Testis (tissue), 3 donors: ENCODE results near the gene NAV3. TPM values are rescaled to one million over a fixed set of nuclear protein-coding genes. Genes with fewer than 3 reads are reported as not detected.
"Not testable (repeated sequence)": the region's sequence is repeated elsewhere in the genome, so short reads cannot be mapped to it uniquely, and the experiment has no call there.

ENCODE experiments used
- DNase-seq: peaks from one replicate; pipeline ENCODE4 v3.0.0-alpha.2; 2019
- H3K27ac ChIP-seq, 2 donors: fragments of 200-600 bp; sonication (generic); one replicate each; pipeline ENCODE4 v1.5.1; 2019
- H3K27me3 ChIP-seq: fragments of 200-600 bp; sonication (generic); one replicate; pipeline ENCODE4 v1.5.1; 2019
- H3K36me3 ChIP-seq: fragments of 200-600 bp; sonication (generic); one replicate; pipeline ENCODE4 v1.5.1; 2017; ENCODE audit warnings: low read depth; ENCODE audit errors: missing control alignments
- H3K4me1 ChIP-seq: fragments of 200-600 bp; sonication (generic); one replicate; pipeline ENCODE4 v1.5.1; 2019
- H3K4me3 ChIP-seq, 2 donors: fragments of 200-600 bp; sonication (generic); one replicate each; pipeline ENCODE4 v1.5.1; 2017 to 2019
- H3K9me3 ChIP-seq: fragments of 200-600 bp; sonication (generic); one replicate; pipeline ENCODE4 v1.5.1; 2017
- POLR2A ChIP-seq: fragments of 450-650 bp; IDR thresholded peaks from one replicate; pipeline ENCODE4 v1.6.1; 2017; ENCODE audit warnings: antibody characterized with exemption, mild to moderate bottlenecking, moderate library complexity
- WGBS, 2 donors: methylation state at CpG; one replicate each; pipeline ENCODE4 v1.1.5; 2018; 5-methylcytosine and 5-hydroxymethylcytosine counted together
- intact Hi-C: fragments of 100-400 bp; cut with DNase I; formaldehyde crosslinking; loops from one replicate; pipeline ENCODE4 v1.15.1; 2023; ENCODE audit warnings: low total_unique reads
- polyA plus RNA-seq: library from polyadenylated mRNA; stranded (reverse); fragments of 350-450 nt; fragmentation: Illumina TruSeq; extraction: RNeasy Lipid Tissue Mini Kit (QIAGEN cat#74804); gene quantifications from one replicate; pipeline ENCODE4 v1.2.3, GENCODE V29; 2014; ENCODE audit warnings: low read depth, low replicate concordance; ENCODE audit not compliant: insufficient read depth
- total RNA-seq, 2 donors: library from RNA; depleted of rRNA; stranded (reverse); fragments of >200 nt; gene quantifications; one replicate each; pipeline ENCODE4 v1.2.3, GENCODE V29; 2016
- TF ChIP-seq, protein P1 (sequence below), 3 experiments: fragments of 450-650 bp in 2 of 3; fragments of 200-600 bp in 1 of 3; sonication (generic) in 1 of 3; IDR thresholded peaks; one replicate each; pipeline ENCODE4 v1.5.1; 2016 to 2019; ENCODE audit warnings: antibody characterized with exemption in 3 of 3, mild to moderate bottlenecking in 2 of 3, moderate library complexity in 1 of 3

NAV3 gene
- total and polyA plus RNA-seq, 3 donors from 2014 or later = 6.4 to 21.9 (median 20.0) TPM

DNA sequence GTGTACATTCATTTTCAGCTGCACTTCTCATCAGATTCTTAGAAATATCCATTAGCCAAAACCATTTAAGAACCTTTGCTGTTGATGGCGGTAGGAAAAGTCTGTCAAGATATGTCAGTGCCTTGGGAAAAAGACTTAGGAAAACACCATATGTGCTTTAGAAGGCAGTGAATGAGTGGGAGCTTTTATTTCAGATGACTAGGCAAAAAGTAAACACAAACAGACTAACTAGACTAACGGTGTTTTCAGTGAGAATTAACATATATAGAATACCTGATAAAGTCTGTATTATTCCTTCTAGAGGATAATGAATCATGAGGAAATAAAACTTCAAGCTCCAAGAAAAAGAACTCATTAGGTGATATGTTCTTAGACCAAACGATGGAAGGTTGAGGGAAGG is 418.9 kb downstream of the NAV3 start:
- TF ChIP-seq POLR2A = no peak
- TF ChIP-seq, protein P1, sequence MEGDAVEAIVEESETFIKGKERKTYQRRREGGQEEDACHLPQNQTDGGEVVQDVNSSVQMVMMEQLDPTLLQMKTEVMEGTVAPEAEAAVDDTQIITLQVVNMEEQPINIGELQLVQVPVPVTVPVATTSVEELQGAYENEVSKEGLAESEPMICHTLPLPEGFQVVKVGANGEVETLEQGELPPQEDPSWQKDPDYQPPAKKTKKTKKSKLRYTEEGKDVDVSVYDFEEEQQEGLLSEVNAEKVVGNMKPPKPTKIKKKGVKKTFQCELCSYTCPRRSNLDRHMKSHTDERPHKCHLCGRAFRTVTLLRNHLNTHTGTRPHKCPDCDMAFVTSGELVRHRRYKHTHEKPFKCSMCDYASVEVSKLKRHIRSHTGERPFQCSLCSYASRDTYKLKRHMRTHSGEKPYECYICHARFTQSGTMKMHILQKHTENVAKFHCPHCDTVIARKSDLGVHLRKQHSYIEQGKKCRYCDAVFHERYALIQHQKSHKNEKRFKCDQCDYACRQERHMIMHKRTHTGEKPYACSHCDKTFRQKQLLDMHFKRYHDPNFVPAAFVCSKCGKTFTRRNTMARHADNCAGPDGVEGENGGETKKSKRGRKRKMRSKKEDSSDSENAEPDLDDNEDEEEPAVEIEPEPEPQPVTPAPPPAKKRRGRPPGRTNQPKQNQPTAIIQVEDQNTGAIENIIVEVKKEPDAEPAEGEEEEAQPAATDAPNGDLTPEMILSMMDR (IDR thresholded peaks at IDR 0.05) = no peak
- Histone ChIP-seq H3K27ac (no peak overlapping the region), H3K9me3 (no peaks in the 10 kb centered on the region), H3K4me3 (no peak overlapping the region), H3K4me1 (no peaks in the 10 kb centered on the region), H3K27me3 (no peaks in the 10 kb centered on the region), H3K36me3 (no peaks in the 10 kb centered on the region)
- no peak for DNase-seq
- 73 to 76% methylated on average over 3 of the region's 3 CpGs for WGBS, 2 donors
- intact Hi-C loops = no loop called here

DNA sequence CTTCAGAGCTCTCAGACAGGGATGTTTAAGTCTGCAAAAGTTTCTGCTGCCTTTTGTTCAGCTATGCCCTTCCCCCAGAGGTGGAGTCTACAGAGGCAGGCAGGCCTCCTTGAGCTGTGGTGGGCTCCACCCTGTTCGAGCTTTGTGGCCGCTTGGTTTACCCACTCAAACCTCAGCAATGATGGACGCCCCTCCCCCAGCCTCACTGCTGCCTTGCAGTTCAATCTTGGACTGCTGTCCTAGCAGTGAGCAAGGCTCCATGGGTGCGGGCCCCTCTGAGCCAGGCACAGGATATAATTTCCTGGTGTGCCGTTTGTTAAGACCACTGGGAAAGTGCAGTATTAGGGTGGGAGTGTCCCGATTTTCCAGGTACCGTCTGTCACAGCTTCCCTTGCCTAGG is 427.0 kb downstream of the NAV3 start:
- DNase-seq, H3K27me3 ChIP-seq, H3K36me3 ChIP-seq, H3K4me1 ChIP-seq, intact Hi-C loops, H3K27ac ChIP-seq, H3K9me3 ChIP-seq, H3K4me3 ChIP-seq: not testable (repeated sequence)
- 93 to 98% methylated on average over 7 of the region's 7 CpGs for WGBS, 2 donors

DNA sequence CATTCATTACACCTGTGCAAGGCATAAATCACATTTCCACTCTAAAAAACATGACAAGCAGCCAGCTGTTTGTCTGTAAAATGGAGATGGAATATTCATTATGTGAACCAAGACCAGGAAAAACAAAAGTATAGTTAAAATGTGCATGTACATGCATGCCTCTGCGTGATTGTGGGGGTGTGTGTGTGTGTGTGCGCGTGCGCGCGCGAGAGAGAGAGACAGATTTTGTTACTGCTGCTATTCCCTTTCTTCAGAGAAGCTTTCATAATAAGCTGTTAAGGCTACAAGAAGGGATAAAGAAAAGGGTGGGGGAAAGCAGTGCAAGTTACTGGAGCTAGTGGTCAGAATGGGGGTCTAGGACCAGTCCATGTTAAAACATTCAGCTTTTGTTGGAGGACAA is 430.3 kb downstream of the NAV3 start:
- Histone ChIP-seq H3K27me3 (no peaks in the 10 kb centered on the region), H3K36me3 (no peaks in the 10 kb centered on the region), H3K4me1 (no peaks in the 10 kb centered on the region), H3K27ac (no peak overlapping the region), H3K4me3 (no peak overlapping the region), H3K9me3 (no peaks in the 10 kb centered on the region)
- DNase-seq = no peak
- no peak for TF ChIP-seq POLR2A
- TF ChIP-seq, protein P1 (IDR thresholded peaks at IDR 0.05) = no peak
- intact Hi-C loops = no loop called here
- WGBS, 2 donors = 94% methylated on average over 7 of the region's 7 CpGs

DNA sequence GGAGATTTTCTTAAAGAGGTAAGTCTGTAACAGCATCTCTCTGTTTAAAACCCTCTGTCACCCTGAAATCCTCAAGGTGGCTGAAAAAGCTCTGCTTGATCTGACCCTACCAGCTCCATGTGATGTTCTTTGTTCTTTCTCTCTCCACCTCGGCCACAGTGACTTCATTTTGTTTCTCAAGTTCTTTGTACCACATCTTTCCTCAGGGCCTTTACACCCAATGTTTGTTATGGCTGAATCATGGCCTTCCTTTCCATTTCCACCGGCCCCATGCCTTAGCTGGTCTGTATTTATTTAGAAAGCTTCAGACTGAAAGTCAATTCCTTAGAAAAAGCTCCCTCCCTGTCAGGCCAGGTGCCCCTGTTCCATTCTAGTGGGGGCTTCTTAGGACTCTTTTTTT is 431.2 kb downstream of the NAV3 start:
- intact Hi-C loops = no loop called here
- WGBS, 2 donors = 52 to 70% methylated on average over 2 of the region's 2 CpGs
- H3K27ac ChIP-seq = no peak overlapping the region
- H3K36me3 ChIP-seq = no peaks in the 10 kb centered on the region
- no peaks in the 10 kb centered on the region for H3K4me1 ChIP-seq
- no peaks in the 10 kb centered on the region for H3K9me3 ChIP-seq
- H3K4me3 ChIP-seq = no peak overlapping the region
- TF ChIP-seq, protein P1 (IDR thresholded peaks at IDR 0.05) = no peak
- TF ChIP-seq POLR2A = no peak
- H3K27me3 ChIP-seq = no peaks in the 10 kb centered on the region
- DNase-seq = no peak
